Measurements from ENCODE around the gene GRN. TPM values are rescaled to one million over a fixed set of nuclear protein-coding genes. Genes with fewer than 3 reads are reported as not detected.

Gene GRN
- total RNA-seq: 10 to 100 TPM; 65.0 to 73.0 TPM

DNA sequence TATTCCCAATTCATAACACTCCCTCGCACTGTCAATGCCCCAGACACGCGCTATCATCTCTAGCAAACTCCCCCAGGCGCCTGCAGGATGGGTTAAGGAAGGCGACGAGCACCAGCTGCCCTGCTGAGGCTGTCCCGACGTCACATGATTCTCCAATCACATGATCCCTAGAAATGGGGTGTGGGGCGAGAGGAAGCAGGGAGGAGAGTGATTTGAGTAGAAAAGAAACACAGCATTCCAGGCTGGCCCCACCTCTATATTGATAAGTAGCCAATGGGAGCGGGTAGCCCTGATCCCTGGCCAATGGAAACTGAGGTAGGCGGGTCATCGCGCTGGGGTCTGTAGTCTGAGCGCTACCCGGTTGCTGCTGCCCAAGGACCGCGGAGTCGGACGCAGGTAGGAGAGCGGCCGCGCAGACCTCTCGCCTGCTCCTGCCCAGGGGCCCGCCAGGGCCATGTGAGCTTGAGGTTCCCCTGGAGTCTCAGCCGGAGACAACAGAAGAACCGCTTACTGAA, at the start of gene GRN:
TSS of gene GRN (plus strand) at position 364 of the 515 bp plus-strand sequence. CDS start 3,863 bp downstream, outside the sequence.
- ATAC-seq (peak; percentile 96 to 99), DNase-seq (ENCODE audit: low spot score in 2 of 2) (peak; percentile 87 to 88)
- peak within 1 kb of the TSS; percentile 86 to 91 for H3K27ac Mint-ChIP-seq
- H3K9me3 Mint-ChIP-seq: no peaks in the 10 kb centered on the region
- peaks cover 0 to 8% of the 10 kb centered on the region in 2 donors for H3K36me3 Mint-ChIP-seq

DNA sequence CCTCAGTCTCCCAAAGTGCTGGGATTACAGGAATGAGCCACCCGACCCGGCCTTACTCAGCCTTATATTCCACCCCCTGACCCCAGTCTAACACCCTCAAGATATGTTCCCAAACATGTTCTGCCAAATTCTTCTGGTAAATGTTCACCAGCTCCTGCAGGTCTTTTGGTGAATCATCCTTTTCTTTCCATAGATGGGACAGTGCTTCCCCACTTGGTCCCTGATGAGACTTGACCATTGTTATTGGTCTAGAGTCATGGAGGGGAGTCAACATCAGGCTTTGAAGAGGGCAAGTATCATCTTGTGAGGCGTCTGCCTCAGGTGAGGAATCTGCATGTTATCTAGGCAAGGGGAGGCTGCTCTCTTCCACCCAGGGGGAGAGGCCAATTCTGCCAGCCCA, 47.1 kb upstream of the GRN start:
- Mint-ChIP-seq H3K27ac (no peak overlapping the region), H3K9me3 (no peaks in the 10 kb centered on the region), H3K36me3 (no peaks in the 10 kb centered on the region)
- ATAC-seq (no peak), DNase-seq (ENCODE audit: low spot score in 2 of 2) (no peak)

DNA sequence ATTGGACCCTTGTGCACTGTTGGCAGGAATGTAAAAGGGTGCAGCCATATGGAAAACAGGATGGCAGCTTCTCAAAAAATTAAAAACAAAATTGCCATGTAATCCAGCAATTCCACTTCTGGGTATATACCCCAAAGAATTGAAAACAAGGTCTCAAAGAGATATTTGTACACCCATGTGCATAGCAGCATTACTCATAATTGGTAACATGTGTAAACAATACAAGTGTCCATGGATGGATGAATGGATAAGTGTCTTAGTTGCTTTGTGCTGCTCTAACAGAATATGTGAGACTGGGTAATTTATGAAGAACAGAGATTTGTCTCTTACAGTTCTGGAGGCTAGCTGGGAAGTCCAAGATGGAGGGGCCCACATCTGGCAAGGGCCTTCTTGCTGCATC, 40.5 kb upstream of the GRN start:
- Mint-ChIP-seq H3K27ac (no peak overlapping the region), H3K36me3 (no peaks in the 10 kb centered on the region), H3K9me3 (no peaks in the 10 kb centered on the region)
- DNase-seq (ENCODE audit: low spot score in 2 of 2) (no peak), ATAC-seq (no peak)

DNA sequence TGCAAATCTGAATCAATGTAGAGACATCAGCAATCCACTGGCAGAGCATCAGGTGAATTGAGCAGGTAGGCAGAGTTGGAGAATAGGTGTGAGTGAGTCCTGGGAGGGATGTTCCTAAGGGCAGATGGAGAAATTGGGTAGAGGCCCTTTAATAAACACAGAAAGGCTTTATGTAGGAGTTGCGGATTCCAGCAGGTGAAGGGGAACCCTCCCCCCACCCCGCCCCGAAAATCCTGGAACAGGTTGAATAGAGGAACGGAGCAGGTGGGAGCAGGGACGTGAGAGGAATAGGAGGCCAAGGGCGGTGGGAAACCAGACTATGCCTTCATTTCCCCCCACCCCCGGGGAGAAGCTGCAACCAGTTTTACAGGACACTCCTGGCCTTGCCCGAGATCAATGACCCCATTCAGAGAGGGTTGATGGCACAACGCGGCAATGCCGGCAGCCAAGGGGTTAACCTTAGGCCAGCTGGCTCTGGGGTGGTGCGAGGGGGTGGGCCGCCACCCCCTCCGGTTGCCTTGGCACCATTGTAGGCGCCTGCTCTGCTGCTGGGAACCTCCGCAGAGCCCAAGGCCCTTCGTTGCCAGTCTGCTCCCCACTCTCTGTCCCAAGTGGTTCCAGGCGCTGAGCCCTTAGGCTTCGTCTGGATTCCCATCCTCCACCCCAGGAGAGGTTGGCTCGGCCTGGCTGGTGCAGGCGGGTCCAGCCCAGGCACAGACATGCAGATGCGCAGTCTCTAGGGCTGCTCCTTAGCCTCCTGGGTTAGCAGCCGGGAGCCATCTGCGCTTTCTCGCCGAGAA, 37.5 kb upstream of the GRN start:
- ATAC-seq (peak; percentile 12 to 23), DNase-seq (ENCODE audit: low spot score in 2 of 2) (no peak)
- Mint-ChIP-seq H3K9me3 (no peaks in the 10 kb centered on the region), H3K36me3 (no peaks in the 10 kb centered on the region), H3K27ac (no peak overlapping the region)

DNA sequence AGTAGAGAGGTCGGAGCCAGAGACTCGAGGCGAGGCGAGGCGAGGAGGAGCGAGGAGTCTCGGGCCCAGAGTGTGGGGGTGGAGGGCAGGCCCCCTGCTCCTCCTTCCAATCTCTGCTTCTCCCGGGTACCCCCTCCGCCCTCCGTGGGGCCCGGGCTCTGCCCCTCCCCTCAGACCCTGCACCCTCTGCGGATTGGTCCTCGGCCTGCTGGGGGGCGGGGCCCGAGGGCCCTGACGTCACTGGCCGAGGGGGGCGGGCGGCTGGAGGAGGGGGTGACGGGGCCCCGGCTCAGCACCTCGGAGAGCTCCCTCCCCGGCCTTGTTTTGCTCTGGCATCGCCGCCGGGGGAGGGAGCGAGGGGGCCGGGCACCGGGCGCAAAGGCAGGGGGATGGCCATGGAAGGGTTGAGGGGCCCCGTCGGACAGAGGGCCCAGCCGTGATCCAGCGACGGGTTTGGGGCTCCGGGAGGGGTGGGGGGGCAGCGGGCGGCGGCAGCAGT, 36.7 kb upstream of the GRN start, which contains the start of gene RUNDC3A:
TSS of gene RUNDC3A (plus strand) at position 282 of the 499 bp plus-strand sequence. CDS start 232 bp downstream, outside the sequence.
- H3K27ac Mint-ChIP-seq: no peak within 1 kb of the TSS
- ATAC-seq: peak; percentile 82 to 92

DNA sequence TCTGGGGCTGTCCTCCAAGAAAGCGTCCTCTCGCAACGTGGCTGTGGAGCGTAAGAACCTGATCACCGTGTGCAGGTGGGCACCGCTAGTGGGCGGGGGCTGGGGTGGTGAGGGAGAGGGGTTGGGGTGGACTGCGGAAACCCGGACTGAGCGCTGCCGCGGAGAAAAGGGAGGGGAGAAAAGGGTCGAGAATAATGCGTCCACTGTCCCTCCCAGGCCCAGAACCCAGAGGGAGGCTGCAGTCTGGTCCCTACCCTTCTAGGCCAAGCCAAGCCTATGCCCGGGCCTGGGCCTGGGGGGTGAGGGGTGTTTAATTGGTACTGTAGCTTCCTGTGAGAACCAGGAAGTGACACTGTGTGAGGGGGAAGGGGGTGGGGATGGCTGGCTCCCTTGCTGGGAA, 36.2 kb upstream of the GRN start:
- ATAC-seq: peak in 1 of 2 donors; percentile 29

More for the DNA sequence above, 36.7 kb upstream of the GRN start, which contains the start of gene RUNDC3A:
- H3K36me3 Mint-ChIP-seq: no peaks in the 10 kb centered on the region
- DNase-seq (ENCODE audit: low spot score in 2 of 2): peak; percentile 67 to 86
- H3K9me3 Mint-ChIP-seq: no peaks in the 10 kb centered on the region

DNA sequence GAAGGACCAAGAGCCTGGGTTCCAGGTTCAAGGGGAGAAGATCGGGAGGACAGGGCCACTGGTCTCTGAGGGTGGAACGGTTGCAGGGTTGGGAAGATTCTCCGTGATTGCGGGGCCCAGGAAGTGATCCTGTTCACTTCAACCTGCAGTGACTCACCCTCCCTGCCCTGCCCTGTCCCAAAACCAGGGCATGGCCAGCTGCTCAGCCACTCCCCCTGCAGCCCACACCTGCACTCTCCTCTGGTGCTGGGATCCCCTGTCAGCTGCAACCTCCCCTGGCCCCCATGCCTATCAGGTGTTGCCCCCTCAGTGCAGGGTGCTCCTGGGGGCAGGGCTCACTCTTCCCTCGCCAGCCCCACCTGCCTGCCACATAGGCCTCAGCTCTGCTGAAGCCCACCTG, 35.6 kb upstream of the GRN start:
- DNase-seq (ENCODE audit: low spot score in 2 of 2) (no peak), ATAC-seq (no peak)
- Mint-ChIP-seq H3K36me3 (no peaks in the 10 kb centered on the region), H3K9me3 (no peaks in the 10 kb centered on the region), H3K27ac (no peak overlapping the region)

More for the DNA sequence above, 36.2 kb upstream of the GRN start:
- Mint-ChIP-seq H3K9me3 (no peaks in the 10 kb centered on the region), H3K36me3 (no peaks in the 10 kb centered on the region), H3K27ac (no peak overlapping the region)
- no peak for DNase-seq (ENCODE audit: low spot score in 2 of 2)

DNA sequence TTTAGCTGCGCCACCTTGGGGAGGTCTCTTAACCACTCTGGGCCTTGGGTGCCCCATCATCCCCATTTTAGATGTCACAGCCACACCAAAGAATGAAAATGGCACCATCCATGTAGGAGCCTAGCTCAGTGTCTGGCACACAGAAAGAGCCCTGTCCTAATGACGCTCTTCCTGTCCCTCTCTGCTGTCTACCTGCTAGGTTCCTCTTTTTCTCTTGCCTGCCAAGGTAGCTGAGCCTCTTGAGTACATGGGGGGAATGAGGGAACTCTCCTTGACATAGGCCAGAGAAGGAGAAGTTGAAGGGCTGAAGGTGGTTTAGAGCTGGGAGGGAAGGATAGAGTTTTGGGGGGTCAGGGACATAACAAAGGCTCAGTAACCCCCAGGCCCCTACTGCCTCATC, 34.9 kb upstream of the GRN start:
- H3K9me3 Mint-ChIP-seq: no peaks in the 10 kb centered on the region
- DNase-seq (ENCODE audit: low spot score in 2 of 2) (no peak), ATAC-seq (no peak)
- no peak overlapping the region for H3K27ac Mint-ChIP-seq
- no peaks in the 10 kb centered on the region for H3K36me3 Mint-ChIP-seq

DNA sequence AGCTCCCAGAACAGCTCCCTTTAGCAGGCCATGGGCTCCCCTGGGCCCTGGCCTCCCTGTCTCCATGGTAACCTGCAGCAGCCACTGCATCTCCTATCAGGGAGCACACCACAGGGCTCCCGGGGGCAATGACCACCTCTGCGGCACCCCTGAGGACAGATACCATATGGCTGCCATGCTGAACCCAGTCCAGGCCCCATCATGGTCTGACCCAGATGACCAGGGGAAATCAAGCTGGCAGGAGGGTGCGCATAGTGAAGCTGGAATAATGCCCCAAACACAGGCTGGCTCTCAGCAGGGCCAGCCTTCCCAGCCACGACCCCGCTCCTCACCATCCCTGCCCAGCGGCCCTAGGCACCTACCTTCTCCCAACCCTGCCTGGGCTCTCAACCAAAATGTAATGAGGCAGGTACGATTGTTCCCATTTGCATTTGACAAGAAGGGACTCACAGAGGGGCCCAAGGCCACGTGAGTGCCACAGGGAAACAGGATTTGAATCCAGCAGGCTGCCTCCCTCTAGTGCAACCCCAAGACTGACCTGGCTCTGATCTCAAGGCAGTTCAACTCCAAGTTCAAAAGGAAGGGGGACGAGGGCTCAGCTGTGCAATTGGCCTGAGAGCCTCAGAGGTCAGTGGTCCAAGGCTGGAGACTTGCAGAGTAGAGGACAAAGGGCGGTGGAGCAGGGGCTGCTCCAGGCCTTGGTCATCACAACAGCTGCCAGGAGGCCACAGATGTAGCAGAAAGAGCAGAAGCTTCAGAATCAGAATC, 34.3 kb upstream of the GRN start:
- no peak for DNase-seq (ENCODE audit: low spot score in 2 of 2)

DNA sequence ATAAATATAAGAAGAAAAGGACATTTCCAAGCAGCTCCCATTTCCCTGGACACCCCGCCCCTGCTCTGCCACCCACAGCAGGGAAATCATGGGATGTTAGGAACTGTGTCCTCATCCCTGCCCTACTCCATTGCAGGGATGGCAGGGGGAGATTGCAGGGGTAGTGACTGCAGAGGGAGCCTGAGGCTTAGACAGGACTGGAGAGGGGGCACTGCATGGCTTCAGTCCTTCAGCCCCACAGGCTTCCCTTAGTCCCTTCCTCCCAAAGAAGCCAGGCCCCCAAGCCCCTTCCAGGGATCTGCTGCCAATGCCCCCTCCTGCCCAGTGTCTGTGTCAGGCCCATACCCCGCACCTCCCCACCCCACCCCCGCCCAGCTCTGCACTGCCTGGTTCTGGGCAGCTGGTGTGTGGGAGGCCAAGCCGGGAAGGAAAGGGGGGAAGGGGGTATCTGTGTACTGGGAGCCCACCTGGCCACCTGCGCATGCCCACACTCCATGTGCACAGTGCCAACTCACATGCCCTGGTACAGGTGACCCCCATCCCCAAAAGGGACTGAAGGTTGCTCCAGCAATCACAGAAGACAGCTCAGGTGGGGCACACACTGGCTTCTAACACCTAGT, 33.4 kb upstream of the GRN start:
- Mint-ChIP-seq H3K36me3 (no peaks in the 10 kb centered on the region), H3K27ac (no peak overlapping the region), H3K9me3 (no peaks in the 10 kb centered on the region)
- DNase-seq (ENCODE audit: low spot score in 2 of 2): no peak
- ATAC-seq: no peak

More for the DNA sequence above, 34.3 kb upstream of the GRN start:
- Mint-ChIP-seq H3K27ac (no peak overlapping the region), H3K36me3 (no peaks in the 10 kb centered on the region), H3K9me3 (no peaks in the 10 kb centered on the region)
- ATAC-seq: no peak

DNA sequence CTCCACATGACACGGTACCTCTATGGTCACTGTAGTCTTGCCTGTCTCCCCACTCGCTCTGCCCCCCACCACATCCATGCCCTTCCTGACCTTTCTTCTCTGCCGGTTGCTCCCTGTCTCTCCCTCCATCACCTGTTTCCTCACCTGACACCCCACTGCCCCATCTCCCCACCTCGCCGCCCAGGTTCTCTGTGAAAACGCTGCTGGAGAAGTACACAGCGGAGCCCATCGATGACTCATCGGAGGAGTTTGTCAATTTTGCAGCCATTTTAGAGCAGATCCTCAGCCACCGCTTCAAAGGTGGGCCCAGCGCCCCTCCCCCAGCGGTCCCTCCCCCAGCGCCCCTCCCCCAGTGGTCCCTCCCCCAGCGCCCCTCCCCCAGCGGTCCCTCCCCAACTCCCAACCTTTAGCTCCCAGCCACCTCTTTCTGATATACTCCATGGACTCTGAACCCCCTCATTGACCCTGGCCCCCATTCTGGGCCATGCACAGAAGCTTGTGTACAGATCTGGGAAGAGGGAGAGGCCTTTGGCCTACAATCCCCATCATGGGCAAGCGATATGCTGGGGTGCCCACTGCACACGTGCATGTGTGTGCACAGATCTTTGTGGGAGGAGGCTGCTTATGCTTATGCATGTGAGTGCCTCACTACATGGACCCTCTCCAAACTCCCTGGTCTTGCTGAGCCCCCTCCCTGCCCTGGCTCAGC, 32.6 kb upstream of the GRN start:
- no peaks in the 10 kb centered on the region for H3K9me3 Mint-ChIP-seq
- ATAC-seq: no peak
- no peak overlapping the region for H3K27ac Mint-ChIP-seq
- H3K36me3 Mint-ChIP-seq: no peaks in the 10 kb centered on the region
- DNase-seq (ENCODE audit: low spot score in 2 of 2): no peak

DNA sequence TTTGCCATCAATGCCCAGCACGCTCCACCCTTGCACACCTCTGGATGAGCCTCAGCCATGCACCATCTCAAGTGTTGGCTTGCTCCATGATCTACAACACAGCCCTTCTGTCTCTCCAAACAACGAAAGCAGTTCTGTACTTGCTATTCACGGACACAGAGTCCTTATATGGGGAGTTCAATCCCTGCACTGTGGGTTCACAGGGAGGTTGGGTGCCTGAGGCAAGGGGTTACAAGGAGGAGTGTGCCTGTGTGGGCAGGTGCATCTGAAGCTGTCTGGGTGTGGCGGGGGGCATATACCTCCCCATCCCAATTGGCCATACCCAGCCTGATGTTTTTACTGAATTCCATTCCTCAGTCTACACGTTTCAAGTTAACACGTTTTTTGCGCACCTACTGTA, 31.1 kb upstream of the GRN start:
- Mint-ChIP-seq H3K9me3 (no peaks in the 10 kb centered on the region), H3K36me3 (no peaks in the 10 kb centered on the region), H3K27ac (no peak overlapping the region)
- ATAC-seq (no peak), DNase-seq (ENCODE audit: low spot score in 2 of 2) (no peak)

DNA sequence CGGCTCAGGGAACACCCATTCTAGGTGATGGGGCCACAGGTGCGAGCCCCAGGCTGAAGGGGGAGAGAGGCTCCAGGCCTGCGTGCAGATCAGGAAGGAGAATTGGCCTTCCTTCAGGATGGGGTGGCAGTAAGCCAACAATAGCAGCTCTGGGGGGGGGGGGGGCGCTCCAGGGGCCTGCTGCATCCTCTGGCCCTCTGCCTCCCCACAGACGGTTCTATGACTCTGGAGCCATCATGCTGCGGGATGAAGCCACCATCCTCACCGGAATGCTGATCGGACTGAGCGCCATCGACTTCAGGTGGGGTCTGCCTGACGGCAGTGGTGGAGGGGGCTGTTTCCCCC, 30.6 kb upstream of the GRN start:
- Mint-ChIP-seq H3K36me3 (no peaks in the 10 kb centered on the region), H3K9me3 (no peaks in the 10 kb centered on the region), H3K27ac (no peak overlapping the region)
- ATAC-seq (no peak), DNase-seq (ENCODE audit: low spot score in 2 of 2) (no peak)

DNA sequence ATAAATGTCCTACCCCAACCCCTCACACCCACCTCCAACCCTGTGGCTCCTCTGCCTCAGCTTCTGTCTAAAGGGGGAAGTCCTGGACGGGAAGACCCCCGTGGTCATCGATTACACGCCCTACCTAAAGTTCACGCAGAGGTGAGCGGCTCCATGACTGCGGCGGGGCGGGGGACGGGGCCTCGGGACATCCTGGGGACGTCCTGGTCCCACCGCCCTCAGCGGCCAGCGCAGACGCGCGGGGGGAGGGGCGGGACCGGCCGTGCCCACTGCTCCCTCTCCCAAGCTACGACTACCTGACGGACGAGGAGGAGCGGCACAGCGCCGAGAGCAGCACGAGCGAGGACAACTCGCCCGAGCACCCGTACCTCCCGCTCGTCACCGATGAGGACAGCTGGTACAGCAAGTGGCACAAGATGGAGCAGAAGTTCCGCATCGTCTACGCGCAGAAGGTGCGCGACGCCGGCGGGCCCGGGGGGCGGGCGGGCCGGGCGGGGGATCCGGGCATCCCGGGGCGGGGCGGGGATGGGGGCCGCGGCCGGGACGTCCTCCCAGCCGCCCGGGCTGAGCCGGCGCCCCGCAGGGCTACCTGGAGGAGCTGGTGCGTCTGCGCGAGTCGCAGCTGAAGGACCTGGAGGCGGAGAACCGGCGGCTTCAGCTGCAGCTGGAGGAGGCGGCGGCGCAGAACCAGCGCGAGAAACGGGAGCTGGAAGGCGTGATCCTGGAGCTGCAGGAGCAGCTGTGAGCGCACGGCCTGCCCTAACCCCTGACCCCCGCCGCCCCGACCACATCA, 30.0 kb upstream of the GRN start:
- peak; percentile 42 to 82 for ATAC-seq
- Mint-ChIP-seq H3K9me3 (no peaks in the 10 kb centered on the region), H3K36me3 (no peaks in the 10 kb centered on the region), H3K27ac (no peak overlapping the region)
- DNase-seq (ENCODE audit: low spot score in 2 of 2): peak in 1 of 2 donors; percentile 47

Measured in activated naive CD4-positive, alpha-beta T cell treated with anti-CD3 and anti-CD28 coated beads, Interleukin-2, amount 50 U/mL, for 72 hours (primary cell).